WI38 (cell line): ENCODE measurements around the gene PSTPIP2.

Experiments
- H3K4me3 ChIP-seq: 2 replicates; pipeline ENCODE4 v1.5.1; 2011; ENCODE audit warnings: low read depth, mild to moderate bottlenecking, control low read depth, low read length
- CTCF ChIP-seq: IDR thresholded peaks from 2 replicates; pipeline ENCODE4 v1.5.1; 2012; ENCODE audit warnings: low read depth, mild to moderate bottlenecking, control low read depth, low read length

Gene PSTPIP2

GRCh38 chr18:46060359-46060841 is 11.7 kb downstream of the PSTPIP2 start:
- no peak overlapping the region for H3K4me3 ChIP-seq
- no peak for TF ChIP-seq CTCF

- no peak for TF ChIP-seq CTCF
- no peak overlapping the region for H3K4me3 ChIP-seq
Measured at GRCh38 chr18:46055838-46056230, 16.2 kb downstream of the PSTPIP2 start.

DNA sequence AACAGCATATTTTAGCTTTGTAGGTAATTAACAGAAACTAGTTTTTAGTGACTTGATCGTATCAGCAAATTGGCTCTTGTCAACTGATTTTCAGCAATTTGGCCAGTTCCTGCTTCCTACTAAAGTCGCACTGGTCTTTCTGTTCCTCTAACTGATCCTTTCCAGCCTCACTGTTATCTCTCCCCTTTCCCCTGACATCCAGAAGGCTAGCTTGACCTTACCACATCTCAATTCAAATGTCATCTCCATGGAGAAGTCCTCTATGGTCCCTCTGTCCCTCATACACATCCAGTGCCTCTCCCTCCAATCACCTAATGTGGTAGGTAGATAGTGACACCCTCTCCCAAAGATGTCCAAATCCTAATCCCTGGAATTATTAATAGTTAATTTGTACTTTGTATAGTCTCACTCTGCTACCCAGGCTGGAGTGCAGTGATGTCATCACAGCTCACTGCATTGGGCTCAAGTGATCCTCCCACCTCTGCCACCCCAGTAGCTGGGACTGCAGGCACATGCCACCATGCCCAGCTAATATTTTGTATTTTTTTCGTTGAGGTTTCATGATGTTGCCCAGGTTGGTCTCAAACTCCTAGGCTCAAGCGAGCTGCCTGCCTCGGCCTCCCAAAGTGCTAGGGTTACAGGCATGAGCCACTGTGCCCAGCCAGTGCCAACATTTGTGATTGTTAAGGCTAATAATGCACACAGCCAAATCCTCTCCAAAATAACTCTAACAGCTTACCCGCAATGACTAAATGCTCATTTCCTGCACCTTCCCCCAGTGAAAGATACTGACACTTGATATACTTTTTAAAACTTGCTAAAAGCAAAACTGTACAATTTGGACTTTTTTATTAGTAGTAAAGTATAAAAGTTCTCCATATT is 16.9 kb downstream of the PSTPIP2 start:
- no peak overlapping the region for H3K4me3 ChIP-seq
- no peak for TF ChIP-seq CTCF

- no peak overlapping the region for H3K4me3 ChIP-seq
- TF ChIP-seq CTCF: no peak
Measured at GRCh38 chr18:46053368-46054095, 18.5 kb downstream of the PSTPIP2 start.

GRCh38 chr18:46051731-46052461 is 20.2 kb downstream of the PSTPIP2 start:
- no peak for TF ChIP-seq CTCF
- H3K4me3 ChIP-seq: no peak overlapping the region

DNA sequence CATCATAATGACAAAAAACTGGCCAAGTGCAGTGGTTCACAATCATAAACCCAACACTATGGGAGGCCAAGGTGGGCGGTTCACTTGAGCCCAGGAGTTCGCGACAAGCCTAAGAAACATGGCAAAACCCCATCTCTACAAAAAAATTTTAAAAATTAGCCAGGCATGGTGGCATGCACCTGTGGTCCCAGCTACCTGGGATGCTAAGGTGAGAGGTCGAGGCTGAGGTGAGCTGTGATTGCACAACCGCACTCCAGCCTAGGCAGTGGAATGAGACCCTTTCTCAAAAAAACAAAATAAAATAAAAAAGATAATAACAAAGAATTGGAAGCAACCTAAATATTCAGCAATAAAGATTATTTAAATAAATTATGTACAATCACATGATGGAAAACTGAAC is 21.8 kb downstream of the PSTPIP2 start:
- no peak overlapping the region for H3K4me3 ChIP-seq
- TF ChIP-seq CTCF: no peak
